PC-3 (cell line): ENCODE measurements around the gene TRIM61.

Experiments used
- CTCF ChIP-seq: fragments of 300-600 bp; sonication (generic); conservative IDR thresholded peaks from 2 replicates; pipeline ENCODE4 v1.5.1; 2017; ENCODE audit warnings: antibody characterized with exemption, low read depth, mild to moderate bottlenecking, low read length
- EZH2 ChIP-seq: fragments of 300-600 bp; sonication (generic); IDR thresholded peaks from one replicate; pipeline ENCODE4 v1.6.1; 2017; ENCODE audit warnings: antibody characterized with exemption, mild to moderate bottlenecking, low read length; ENCODE audit not compliant: unreplicated experiment
- EZH2phosphoT487 ChIP-seq: fragments of 300-600 bp; sonication (generic); IDR thresholded peaks from 2 replicates; pipeline ENCODE4 v1.6.1; 2018; ENCODE audit warnings: mild to moderate bottlenecking, antibody characterized with exemption, low read length, borderline replicate concordance

- TF ChIP-seq EZH2 (no peak), CTCF (no peak), EZH2phosphoT487 (no peak)
Observed at GRCh38 chr4:164931551-164932324, 45.7 kb downstream of the TRIM61 start.
